HG03196 (cell line): ENCODE data around the gene CABP4.
A peak's percentile ranks its signal among the peaks of the same experiment; 100 is the strongest.

Source experiments
- ATAC-seq: cut with Tn5 transposase; IDR thresholded peaks from one replicate; pipeline ENCODE4 v1.9.1; 2021; ENCODE audit not compliant: unreplicated experiment

The CABP4 gene

DNA sequence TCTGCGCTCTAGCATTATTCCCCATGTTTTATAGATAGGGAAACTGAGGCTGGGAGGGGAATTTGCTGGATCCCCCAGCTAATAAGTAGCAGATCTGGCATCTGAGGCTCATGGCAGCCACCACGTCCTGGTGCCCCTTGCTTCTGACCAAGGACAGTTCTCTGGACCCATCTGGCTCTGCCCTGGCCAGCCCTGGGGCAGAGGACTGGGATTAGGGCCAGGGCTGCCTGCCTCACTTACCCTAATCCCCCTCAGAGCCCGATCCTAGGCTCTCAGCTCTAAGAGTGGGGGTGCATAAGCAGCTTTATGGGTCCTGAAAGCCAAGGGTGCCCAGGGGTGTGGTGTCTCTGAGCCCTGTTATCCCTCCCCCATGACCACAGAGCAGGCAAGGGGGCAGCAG, at the start of gene CABP4:
CABP4 (plus strand) TSS at position 301 of the 400 bp plus-strand sequence; CDS start at position 371, 70 bp downstream.
- ATAC-seq = no peak

DNA sequence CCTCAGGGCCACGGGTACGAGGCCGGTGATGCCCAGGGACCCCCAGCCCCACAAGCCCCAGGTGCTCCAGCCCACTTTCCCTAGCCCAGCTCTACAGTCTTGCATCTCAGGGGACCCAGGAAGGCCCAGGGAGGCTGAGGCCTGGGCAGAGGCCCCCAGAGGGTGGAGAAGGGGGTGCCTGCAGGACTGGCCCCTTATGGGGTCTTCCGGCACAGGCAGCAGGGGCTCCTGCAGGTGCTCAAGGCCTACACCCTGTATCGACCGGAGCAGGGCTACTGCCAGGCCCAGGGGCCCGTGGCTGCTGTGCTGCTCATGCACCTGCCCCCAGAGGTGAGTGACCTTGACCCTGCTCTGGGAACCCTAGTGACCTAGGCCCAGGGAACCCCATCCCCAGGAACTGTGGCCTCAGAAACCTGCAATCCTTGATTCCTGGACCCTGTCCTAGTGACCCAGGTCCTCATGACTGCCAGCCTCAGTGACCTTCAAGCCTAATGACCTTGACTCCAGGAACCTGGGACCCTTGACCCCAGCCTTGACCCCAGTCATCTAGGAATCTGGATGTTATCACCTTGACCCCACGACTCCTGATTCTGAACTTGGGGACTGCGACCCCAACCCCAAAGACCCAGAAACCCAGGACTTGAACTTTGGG, 49.3 kb upstream of the CABP4 start:
- ATAC-seq = no peak

DNA sequence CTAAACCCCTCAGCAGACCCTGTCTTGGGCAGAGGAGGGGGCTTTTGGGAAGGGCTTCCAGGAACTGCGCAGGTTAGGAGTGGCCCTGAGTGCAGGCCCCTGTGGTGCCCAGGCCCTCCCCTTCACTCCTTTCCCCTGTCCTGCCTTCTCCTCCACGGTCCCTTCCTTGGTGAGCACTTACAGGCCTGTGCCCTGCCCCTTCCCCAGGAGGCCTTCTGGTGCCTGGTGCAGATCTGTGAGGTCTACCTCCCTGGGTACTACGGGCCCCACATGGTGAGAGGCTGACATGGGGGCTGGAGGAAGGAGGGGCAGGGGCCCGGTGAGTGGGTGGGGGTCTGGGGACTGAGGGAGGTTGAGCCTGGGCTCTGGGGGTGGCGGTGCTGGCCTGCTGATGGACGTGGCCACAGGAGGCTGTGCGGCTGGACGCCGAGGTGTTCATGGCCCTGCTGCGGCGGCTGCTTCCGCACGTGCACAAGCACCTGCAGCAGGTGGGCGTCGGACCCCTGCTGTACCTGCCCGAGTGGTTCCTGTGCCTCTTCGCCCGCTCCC, 48.7 kb upstream of the CABP4 start:
- ATAC-seq = no peak

DNA sequence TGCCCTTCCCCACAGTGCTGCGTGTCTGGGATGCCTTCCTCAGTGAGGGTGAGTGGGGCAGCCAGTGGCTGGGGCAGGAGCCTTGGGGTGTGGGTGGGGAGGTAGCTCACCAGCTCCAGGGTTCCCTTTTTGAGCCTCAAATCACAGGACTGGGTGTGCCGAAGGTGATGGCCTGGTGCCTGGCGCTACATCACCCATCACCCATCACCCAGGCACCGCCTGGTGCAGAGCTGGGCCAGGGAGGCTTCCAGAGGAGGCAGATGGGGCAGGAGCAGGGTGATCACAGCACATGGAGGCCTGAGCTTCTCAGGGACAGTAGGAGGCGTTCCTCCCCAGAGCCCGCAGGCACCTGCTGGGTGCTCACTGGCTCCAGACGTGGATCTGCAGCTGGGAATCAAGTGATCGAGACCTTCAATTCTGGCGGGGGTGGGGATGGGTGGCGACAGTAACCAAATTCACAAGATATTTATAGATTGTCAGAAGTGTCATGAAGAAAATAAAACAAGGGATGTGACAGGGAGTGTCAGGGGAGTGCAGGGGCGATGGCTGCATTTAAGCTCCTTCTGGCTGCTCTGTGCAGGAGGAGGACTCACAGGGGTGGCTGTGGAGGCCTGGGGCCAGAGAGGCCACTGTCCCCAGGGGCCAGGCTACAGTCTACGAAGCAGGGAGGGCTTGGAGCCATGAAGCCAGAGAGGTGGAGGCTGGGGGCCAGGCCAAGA, 48.0 kb upstream of the CABP4 start:
- no peak for ATAC-seq

DNA sequence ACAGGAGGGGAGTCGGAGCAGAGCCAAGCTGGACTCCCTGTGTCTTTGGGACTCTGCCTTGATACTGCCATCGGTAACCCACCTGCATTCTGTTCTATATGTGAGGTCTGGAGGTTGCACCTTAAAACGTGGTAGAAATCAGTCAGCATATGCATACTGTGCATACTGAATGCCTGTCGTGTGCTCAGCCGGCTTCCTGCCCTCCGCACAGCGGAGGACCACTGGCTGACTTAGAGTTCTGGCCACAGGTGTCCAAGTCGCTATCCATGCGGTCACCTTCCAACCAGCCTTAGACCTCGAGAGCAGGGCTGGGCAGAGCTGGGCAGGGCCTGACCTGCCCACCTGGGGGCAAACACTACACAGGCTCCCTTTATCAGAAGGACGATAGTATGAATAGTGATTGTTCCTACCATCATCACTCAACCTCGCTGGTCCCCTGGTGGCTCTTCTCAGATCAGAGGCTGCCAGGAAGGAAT, 47.4 kb upstream of the CABP4 start:
- no peak for ATAC-seq

DNA sequence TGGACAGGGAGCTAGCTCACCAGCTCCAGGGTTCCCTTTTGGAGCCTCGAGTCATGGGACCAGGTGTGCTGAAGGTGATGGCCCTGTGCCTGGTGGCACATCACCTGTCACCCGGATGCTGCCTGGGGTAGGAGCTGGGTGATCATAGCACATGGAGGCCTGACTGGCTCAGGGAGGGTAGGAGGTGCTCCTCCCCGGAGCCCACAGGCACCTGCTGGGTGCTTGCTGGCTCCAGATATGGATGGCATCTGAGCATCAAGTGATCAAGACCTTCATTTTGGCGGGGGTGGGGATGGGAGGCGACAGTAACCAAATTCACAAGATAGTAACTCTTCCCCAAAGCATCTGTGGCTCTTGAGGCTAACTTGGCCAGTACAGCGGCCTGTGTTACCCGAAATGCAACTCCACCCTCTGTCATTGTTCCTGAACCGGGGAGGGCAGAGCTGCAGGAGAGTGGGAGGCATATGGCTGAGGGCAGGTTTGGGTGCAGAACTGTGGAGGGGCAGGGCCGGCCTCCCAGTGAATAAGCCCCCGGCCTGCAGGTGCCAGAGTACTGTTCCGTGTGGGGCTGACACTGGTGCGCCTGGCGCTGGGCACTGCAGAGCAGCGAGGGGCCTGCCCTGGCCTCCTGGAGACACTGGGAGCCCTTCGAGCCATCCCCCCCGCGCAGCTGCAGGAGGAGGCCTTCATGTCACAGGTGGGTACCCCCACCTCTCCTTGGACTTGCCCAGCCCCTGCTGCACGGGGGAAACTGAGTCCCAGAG, 46.5 kb upstream of the CABP4 start:
- no peak for ATAC-seq

DNA sequence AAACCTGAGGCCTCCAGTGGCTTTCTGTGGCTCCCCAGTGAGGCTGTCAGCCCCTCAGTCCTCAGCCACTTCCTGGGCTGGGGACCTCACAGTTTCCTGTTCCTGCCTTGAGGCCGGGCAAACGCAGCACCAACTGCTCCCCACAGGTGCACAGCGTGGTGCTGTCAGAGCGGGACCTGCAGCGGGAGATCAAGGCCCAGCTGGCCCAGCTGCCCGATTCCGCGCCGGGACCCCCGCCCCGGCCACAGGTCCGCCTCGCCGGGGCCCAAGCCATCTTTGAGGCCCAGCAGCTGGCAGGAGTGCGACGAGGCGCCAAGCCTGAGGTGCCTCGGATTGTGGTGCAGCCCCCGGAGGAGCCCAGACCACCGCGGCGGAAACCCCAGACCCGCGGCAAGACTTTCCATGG, 45.9 kb upstream of the CABP4 start:
- peak; percentile 46 for ATAC-seq

DNA sequence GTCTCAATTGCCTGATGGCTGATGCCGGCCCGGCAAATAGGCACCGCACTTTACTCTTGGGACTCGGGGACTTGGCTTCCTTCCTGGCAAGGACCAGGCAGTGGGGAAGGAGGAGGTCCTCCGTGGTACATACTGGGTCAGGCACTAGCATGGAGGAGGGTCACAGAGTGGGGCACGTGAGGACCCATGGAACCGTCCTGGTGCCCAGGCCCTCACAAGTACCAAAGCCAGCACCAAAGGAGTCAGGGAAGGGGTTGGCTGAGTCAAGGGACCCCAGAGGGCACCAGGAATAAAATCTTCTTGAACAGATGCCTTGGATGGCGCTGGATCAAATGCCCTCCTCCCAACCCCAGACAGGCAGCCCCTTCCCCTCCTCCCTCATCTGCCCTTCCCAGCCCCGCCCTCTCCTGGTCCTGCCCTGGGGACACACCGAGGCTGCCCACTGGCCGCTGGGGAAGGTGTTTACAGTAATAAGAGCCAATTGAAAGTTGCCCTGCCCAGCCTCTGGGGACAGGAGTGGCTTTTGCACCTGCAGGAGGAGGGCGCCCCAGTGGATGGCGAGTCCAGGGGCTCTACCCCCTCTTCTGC, 45.3 kb upstream of the CABP4 start:
- ATAC-seq = no peak

DNA sequence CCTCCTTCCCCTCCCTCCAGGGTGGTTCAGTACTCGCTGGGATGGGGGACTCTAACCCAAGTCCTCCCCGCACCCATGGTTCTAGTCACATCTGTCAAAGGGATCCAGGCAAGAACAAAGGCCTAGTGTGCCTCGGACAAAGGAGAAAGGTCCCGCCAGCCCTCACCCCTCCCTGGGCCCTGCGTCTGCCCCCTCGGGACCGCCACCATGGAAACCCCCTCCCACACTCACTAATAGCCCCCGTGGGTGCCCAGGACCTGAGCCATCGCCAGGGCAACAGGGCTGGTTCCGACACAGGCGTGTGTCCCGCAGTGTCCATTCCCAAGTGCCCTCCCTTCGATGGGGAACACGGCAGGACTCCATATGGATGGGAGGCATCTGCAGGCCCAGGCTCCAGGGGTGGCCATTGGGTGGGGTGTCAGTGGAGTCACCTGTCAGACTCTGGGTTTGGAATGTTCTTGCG, 44.8 kb upstream of the CABP4 start:
- ATAC-seq = no peak

DNA sequence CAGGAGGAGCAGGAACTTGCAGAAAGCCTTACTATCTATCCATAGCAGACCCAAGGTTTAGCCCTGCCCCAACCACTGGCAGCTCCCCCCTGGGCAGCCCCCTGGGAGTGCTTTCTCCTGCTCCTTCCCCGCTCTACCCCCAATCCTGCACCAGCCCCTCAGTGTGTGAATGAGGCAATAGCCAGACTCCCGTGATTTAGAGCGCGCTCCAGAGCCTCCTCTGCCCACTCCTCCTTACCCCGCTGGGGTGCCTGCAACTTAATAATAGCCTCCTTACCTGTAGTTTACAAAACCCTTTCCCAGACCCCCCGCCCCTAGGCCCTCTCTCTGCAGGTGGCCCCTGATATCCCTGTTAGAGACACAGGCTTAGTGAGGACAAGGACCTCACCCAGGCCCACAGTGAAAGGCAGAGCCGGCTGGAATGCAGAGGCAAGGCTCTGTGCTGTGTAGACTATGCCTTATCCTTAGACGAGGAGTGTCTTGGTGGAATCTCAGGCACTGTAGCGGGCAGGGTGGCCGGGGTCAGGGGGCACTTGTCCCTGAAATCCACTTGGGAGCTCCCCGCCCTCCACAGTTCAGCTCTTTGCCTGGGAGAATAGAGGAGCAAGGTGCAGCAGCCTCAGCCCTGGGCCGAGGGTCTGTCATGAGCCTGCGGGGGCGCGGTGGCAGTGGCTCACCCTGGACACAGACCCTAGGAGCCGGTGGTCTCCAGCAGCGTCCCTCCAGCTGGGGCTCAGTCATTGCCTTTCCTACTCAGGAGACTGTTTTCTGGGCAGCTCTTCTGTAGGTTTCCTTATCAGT, 44.0 kb upstream of the CABP4 start:
- no peak for ATAC-seq

DNA sequence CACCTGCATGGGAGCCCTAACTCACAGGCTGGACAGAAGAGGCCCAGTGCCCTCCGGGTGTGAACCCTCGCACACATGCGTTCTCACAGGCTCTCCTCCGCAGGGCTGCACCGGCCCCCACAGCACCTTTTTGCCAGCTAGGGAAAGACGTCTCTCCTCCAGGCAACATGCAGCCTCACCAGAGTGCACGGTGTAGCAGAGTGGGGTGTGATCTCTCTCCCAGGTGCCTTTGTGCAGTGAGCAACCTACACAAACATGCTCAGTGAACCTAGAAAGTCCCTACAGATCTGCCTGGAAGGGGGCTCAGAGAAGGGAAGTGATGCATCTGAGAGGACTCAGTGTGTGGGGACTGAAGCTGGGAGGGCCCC, 43.4 kb upstream of the CABP4 start:
- no peak for ATAC-seq

DNA sequence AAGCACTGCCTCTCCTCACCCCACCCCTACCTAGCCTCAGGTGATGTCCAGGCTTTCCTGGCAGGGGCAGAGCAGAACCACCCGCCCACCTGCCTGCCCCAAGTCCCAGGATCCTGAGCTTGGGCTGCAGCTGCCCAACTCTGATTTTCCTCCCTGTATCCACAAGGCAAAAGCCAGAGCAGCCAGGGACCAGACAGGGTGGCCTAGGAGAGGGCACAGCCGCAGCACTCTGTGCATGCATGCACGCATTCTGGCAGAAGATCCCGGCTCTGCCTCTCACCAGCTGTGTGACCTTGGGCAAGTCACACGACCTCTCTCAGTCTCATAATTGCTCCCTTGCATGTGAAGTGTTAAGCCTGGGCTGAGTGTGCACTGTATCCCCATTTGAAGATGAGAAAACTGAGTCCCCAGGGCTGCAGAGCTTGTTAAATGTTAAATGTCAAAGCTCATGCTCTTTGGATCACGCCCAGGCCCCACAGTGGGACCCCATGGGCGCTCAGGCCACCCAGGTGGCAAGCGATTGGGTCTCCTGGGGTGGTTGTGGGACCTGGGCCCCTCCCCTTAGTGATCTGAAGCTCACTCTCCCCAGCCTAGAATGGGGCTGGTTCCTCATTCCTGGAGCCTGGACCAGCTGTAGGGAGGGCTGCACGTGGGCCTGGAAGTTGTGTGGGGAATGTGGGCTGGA, 42.5 kb upstream of the CABP4 start:
- no peak for ATAC-seq

DNA sequence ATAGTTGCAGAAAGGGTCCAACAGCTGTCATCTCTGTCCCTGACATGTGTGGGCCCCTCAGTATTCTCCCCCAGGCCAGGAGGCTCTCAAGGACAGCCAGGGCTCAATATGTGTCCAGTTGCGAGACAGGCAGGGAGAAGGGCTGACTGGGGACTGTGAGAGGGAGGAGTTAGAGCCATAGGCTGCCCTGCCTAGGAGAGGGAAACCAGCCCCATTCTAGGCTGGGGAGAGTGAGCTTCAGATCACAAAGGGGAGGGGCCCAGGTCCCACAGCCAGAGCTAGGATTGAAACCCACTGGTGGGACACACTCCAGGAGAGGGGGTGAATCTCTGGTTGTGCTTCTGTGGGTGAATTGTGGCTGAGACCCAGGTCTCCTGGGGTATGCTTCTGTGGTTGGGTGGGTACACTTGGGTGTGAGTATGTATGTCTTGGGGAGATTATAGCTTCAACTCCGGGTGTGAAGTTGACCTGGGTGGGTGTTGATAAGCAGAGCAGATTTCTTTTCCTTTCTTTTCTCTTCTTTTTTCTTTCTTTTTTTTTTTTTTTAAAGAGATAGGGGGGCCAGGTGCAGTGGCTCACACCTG, 41.8 kb upstream of the CABP4 start:
- no peak for ATAC-seq

DNA sequence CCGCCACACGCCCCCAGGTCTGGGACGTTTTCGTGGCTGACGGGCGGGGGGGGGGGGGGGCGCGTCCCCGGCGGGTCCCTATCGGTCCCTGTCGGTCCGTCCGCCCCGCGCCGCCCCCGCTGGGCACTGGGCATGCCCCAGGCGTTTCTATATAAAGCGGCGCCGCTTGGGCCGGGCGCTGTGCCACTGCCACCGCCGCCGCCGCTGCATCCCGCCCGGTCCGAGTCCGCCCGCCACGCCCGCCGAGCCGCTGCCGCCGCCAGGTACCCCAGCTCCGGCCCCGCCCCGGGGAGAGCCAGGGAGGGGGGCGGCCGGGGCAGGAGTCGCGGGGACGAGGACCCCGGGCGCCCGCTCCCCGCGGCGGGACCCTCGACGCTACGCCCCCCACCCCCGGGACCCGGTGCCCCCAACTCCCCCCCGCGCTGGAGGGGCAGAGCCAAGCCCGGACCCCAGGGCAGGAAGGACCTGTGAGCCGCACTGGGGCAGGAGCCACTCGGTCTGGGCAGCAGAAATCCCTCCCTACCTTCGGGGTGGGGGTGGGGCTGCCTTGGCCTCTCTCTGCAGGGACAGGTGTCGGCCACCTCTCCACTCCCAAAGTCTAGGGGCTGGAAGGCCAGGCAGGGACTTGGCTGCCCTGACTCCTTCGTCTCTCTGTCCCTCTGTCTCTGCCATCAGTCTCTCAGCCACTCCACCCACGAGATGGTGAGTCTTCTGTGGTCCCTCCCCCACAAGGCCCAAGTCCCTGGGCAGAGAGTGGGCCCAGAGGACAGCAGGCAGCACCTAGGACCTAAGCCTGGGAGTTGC, 39.5 kb upstream of the CABP4 start, which contains the start of gene CARNS1:
CARNS1 (plus strand) TSS at position 178 of the 804 bp plus-strand sequence; CDS start at position 700, 522 bp downstream.
- no peak for ATAC-seq

DNA sequence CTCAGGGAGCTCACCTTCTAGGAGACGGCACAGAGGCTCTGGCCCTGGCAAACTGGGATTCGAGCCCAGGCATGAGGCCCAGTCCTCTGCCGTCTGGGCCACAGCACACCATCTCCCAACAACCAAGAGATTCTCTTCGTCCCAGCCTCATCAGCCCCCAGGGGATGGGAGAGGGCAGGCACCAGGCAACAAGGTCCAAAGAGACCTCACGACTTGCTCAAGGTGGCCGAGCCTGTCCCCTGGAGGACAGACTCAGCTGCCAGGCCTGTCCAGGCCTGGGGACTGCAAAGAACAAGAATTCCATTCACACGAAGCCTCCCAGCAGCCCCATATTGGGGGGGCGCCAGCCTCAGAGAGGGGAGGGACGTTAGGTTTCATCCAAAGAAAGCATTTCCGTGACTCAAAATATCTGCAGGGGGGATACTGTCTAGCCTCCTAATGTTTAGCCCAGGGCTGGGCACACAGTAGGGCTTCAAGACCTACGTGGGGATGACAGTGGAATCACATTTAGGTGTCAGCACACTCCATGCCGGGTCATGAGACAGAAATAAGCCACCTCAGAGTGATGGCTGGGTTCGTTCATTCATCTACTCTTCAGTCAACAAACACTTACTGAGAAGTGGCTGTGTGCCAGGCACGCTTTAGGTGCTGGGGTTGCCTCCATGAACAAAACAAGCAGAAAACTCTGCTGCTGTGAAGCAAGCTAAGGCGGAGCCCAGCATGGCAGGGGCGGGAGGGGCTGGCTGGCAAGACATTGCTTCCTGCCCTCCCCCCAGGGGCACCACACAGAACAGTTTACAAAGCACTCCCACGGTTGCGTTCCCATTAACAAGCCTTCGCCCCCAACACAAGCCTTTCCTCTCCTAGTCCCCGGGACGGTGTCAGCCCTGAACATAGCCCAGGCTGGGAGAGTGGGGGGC, 38.5 kb upstream of the CABP4 start:
- no peak for ATAC-seq

DNA sequence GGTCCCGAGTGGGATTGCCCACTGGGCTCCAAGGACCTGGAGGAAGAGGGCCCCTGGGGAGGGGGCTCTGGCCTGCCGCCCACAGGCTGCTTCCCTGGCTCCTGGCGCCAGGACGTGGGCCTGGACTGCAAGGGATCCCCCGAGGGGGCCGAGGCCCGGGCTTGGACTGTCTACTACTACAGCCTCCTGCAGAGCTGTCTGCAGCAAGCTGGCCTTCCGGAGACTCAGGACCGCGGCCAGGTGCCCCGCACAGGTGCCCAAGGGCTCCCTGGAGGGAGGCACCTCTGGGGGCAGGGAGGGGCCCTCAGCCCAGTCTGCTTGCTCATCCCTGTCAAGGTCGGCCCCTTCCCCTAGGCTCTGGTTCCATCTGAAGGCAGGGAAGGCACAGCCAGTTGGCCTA, 37.7 kb upstream of the CABP4 start:
- ATAC-seq = no peak
